HCT116 (cell line): ENCODE data around the gene GOLIM4. TPM values are rescaled to one million over a fixed set of nuclear protein-coding genes. Genes with fewer than 3 reads are reported as not detected.

ENCODE experiments used
- ATAC-seq: fragments of 200-7000 bp; cut with Tn5 transposase; 2 replicates; pipeline ENCODE4 v1.9.1; 2020; ENCODE audit warnings: mild to moderate bottlenecking, moderate library complexity
- BruUV-seq: library from RNA; stranded (reverse); fragments of 400-500 nt; replicated peaks from 2 replicates; lab custom pipeline; 2021; lab: Mats Ljungman, UMichigan
- CTCF ChIA-PET: fragments of 300-600 bp; sonication (Branson Sonifier 250); formaldehyde crosslinking; loops from one replicate; lab custom pipeline; 2021; ENCODE audit warnings: antibody characterized with exemption; lab: Charles Lee
- POLR2A ChIA-PET: fragments of 300-600, 350-600 bp; sonication (Branson Sonifier 250); formaldehyde crosslinking; loops from one replicate; lab custom pipeline; 2021; ENCODE audit warnings: antibody characterized with exemption; lab: Charles Lee
- RAD21 ChIA-PET, 2 experiments: fragments of 300-600 bp; sonication (Branson Sonifier 250); formaldehyde crosslinking; loops; one replicate each; lab custom pipeline; 2023; ENCODE audit warnings: low total read pairs in 2 of 2; ENCODE audit not compliant: uncharacterized antibody in 2 of 2, unreplicated experiment in 2 of 2, low non-redundant PET in 1 of 2; lab: Charles Lee
- DNase-seq: peaks from one replicate; pipeline ENCODE4 v3.0.0-alpha.2; 2010; ENCODE audit warnings: low read depth, low spot score
- H2AFZ ChIP-seq: fragments of 200-600 bp; shearing (Covaris generic), sonication (generic); 2 replicates; pipeline ENCODE4 v1.6.1; 2017; ENCODE audit warnings: low read depth, mixed run types, mixed read lengths, antibody characterized with exemption, low read length; ENCODE audit not compliant: poor library complexity, severe bottlenecking
- H3K27ac ChIP-seq: 2 replicates; pipeline ENCODE4 v1.5.1; 2012; ENCODE audit warnings: low read depth, low read length
- H3K27me3 ChIP-seq: fragments of 200-600 bp; sonication (generic); 2 replicates; pipeline ENCODE4 v1.6.1; 2016; ENCODE audit warnings: mixed run types, low read length, mixed read lengths; ENCODE audit not compliant: insufficient read depth
- H3K36me3 ChIP-seq, 2 experiments: fragments of 200-500 bp in 1 of 2; fragments of 200-600 bp in 1 of 2; sonication (Bioruptor generic) in 1 of 2; sonication (generic) in 1 of 2; 2 replicates each; pipeline versions ENCODE4 v1.5.1 to v1.6.1; 2014 to 2016; ENCODE audit warnings: low read length in 2 of 2, inconsistent platforms in 1 of 2, mixed read lengths in 1 of 2, mixed run types in 1 of 2; ENCODE audit not compliant: insufficient read depth in 2 of 2, control insufficient read depth in 1 of 2
- H3K4me1 ChIP-seq, 2 experiments: fragments of 200-600 bp in 1 of 2; sonication (generic) in 1 of 2; 2 replicates each; pipeline versions ENCODE4 v1.5.1 to v1.6.1; 2012 to 2017; ENCODE audit warnings: low read length in 2 of 2, inconsistent platforms in 1 of 2, mild to moderate bottlenecking in 1 of 2, mixed read lengths in 1 of 2, mixed run types in 1 of 2, moderate library complexity in 1 of 2; ENCODE audit not compliant: insufficient read depth in 2 of 2, control insufficient read depth in 1 of 2
- H3K4me2 ChIP-seq: fragments of 200-600 bp; sonication (generic); 2 replicates; pipeline ENCODE4 v1.6.1; 2017; ENCODE audit warnings: mixed run types, low read length, mixed read lengths
- H3K4me3 ChIP-seq, 2 experiments: fragments of 200-600 bp in 1 of 2; sonication (generic) in 1 of 2; replicated peaks in 1 of 2; 2 replicates each; pipeline ENCODE4 v1.5.1; 2011 to 2016; ENCODE audit warnings: low read length in 2 of 2, control low read depth in 1 of 2, low read depth in 1 of 2, mild to moderate bottlenecking in 1 of 2, mixed read lengths in 1 of 2, mixed run types in 1 of 2
- H3K79me2 ChIP-seq: fragments of 200-600 bp; sonication (generic); 2 replicates; pipeline ENCODE4 v1.6.1; 2017; ENCODE audit warnings: mild to moderate bottlenecking, mixed run types, low read length, moderate library complexity, mixed read lengths; ENCODE audit not compliant: insufficient read depth
- H3K9ac ChIP-seq: fragments of 200-600 bp; sonication (generic); 2 replicates; pipeline ENCODE4 v1.6.1; 2016; ENCODE audit warnings: low read length, mixed read lengths
- H3K9me2 ChIP-seq: fragments of 200-600 bp; sonication (generic), shearing (Covaris generic); 2 replicates; pipeline ENCODE4 v1.6.1; 2017; ENCODE audit warnings: mixed run types, mild to moderate bottlenecking, moderate library complexity; ENCODE audit not compliant: insufficient read depth
- H3K9me3 ChIP-seq, 2 experiments: fragments of 200-500 bp in 1 of 2; fragments of 200-600 bp in 1 of 2; sonication (Bioruptor generic) in 1 of 2; sonication (generic) in 1 of 2; 2 replicates each; pipeline ENCODE4 v1.6.1; 2014 to 2017; ENCODE audit warnings: low read length in 2 of 2, mixed read lengths in 2 of 2, inconsistent platforms in 1 of 2, low read depth in 1 of 2, mild to moderate bottlenecking in 1 of 2, mixed run types in 1 of 2, moderate library complexity in 1 of 2; ENCODE audit not compliant: control insufficient read depth in 1 of 2, insufficient read depth in 1 of 2
- H4K20me1 ChIP-seq: fragments of 200-600 bp; sonication (generic), shearing (Covaris generic); 2 replicates; pipeline ENCODE4 v1.6.1; 2017; ENCODE audit warnings: mixed run types, mild to moderate bottlenecking, moderate library complexity; ENCODE audit not compliant: insufficient read depth
- ATF3 ChIP-seq: IDR thresholded peaks from 2 replicates; pipeline ENCODE4 v1.6.1; 2012
- CBX3 ChIP-seq: IDR thresholded peaks from 2 replicates; pipeline ENCODE4 v1.6.1; 2012; ENCODE audit warnings: low read depth
- CEBPB ChIP-seq: IDR thresholded peaks from 2 replicates; pipeline ENCODE4 v1.6.1; 2012; ENCODE audit warnings: low read depth
- EGR1 ChIP-seq: IDR thresholded peaks from 2 replicates; pipeline ENCODE4 v1.6.1; 2012; ENCODE audit warnings: low read depth
- EZH2 ChIP-seq: fragments of 200-600 bp; sonication (generic); IDR thresholded peaks from 2 replicates; pipeline ENCODE4 v1.6.1; 2017; ENCODE audit warnings: antibody characterized with exemption, mixed run types
- EZH2phosphoT487 ChIP-seq: fragments of 200-600 bp; IDR thresholded peaks from 2 replicates; pipeline ENCODE4 v1.6.1; 2018; ENCODE audit warnings: antibody characterized with exemption, borderline replicate concordance
- FOSL1 ChIP-seq: IDR thresholded peaks from 2 replicates; pipeline ENCODE4 v1.6.1; 2012; ENCODE audit warnings: low read depth
- JUND ChIP-seq: IDR thresholded peaks from 2 replicates; pipeline ENCODE4 v1.6.1; 2012
- MAX ChIP-seq: IDR thresholded peaks from 2 replicates; pipeline ENCODE4 v1.6.1; 2012
- POLR2A ChIP-seq: IDR thresholded peaks from 2 replicates; pipeline ENCODE4 v1.7.0; 2011; ENCODE audit warnings: borderline replicate concordance; ENCODE audit not compliant: insufficient read depth, insufficient read length; ENCODE audit errors: extremely low read depth
- POLR2AphosphoS5 ChIP-seq: IDR thresholded peaks from 2 replicates; pipeline ENCODE4 v1.6.1; 2011; ENCODE audit warnings: mild to moderate bottlenecking, low read depth, low read length, moderate library complexity
- SIN3A ChIP-seq: IDR thresholded peaks from 2 replicates; pipeline ENCODE4 v1.6.1; 2012; ENCODE audit warnings: low read depth
- SP1 ChIP-seq: IDR thresholded peaks from 2 replicates; pipeline ENCODE4 v1.6.1; 2012; ENCODE audit warnings: low read depth
- SRF ChIP-seq: IDR thresholded peaks from 2 replicates; pipeline ENCODE4 v1.6.1; 2012; ENCODE audit warnings: low read depth
- TCF7L2 ChIP-seq: IDR thresholded peaks from 2 replicates; pipeline ENCODE4 v1.7.0; 2011; ENCODE audit warnings: borderline replicate concordance, inconsistent platforms; ENCODE audit not compliant: insufficient read depth, insufficient read length; ENCODE audit errors: extremely low read depth
- YY1 ChIP-seq: IDR thresholded peaks from 2 replicates; pipeline ENCODE4 v1.6.1; 2011; ENCODE audit warnings: low read length, low read depth, moderate library complexity, mild to moderate bottlenecking; ENCODE audit not compliant: insufficient replicate concordance; ENCODE audit errors: extremely low read depth
- ZBTB33 ChIP-seq: IDR thresholded peaks from 2 replicates; pipeline ENCODE4 v1.6.1; 2011; ENCODE audit warnings: mild to moderate bottlenecking, low read length, moderate library complexity; ENCODE audit not compliant: insufficient replicate concordance; ENCODE audit errors: extremely low read depth
- ZFX ChIP-seq: fragments of 450-650 bp; IDR thresholded peaks from 2 replicates; pipeline ENCODE4 v1.6.1; 2017
- ZNF274 ChIP-seq: fragments of 200-500 bp; sonication (Bioruptor generic); IDR thresholded peaks from 2 replicates; pipeline ENCODE4 v1.6.1; 2014; ENCODE audit warnings: mild to moderate bottlenecking, low read depth, low read length, inconsistent platforms
- intact Hi-C: fragments of 100-400 bp; cut with micrococcal nuclease; formaldehyde crosslinking; loops from 2 replicates; pipeline ENCODE4 v1.10.0; 2022
- total RNA-seq: library from RNA; stranded (reverse); gene quantifications from one replicate; pipeline ENCODE4 v1.2.1, GENCODE V29; 2021; ENCODE audit not compliant: unreplicated experiment

Gene GOLIM4
- total RNA-seq, 1 experiment from 2014 or later, result 10.6 TPM

GRCh38 chr3:168052515-168052914 lies 43.2 kb downstream of the GOLIM4 start (continued):
- TF ChIP-seq CBX3, result no peak

- no peaks in the 10 kb centered on the region for H3K36me3 ChIP-seq
- no peak overlapping the region for H3K4me3 ChIP-seq
- TF ChIP-seq EGR1 (no peak), FOSL1 (no peak), SRF (no peak), ATF3 (no peak), CBX3 (no peak), ZBTB33 (no peak), POLR2AphosphoS5 (no peak), ZFX (no peak), ZNF274 (no peak), MAX (no peak), EZH2 (no peak), SIN3A (no peak), EZH2phosphoT487 (no peak), YY1 (no peak), JUND (no peak), CEBPB (no peak), POLR2A (no peak), SP1 (no peak), TCF7L2 (no peak)
- TF ChIP-seq, all 23 proteins: peak for 0
- ChIA-PET CTCF (no interaction called here), RAD21 (no interaction called here), POLR2A (no interaction called here)
- intact Hi-C loops, result no loop called here
- no TSS peak for BruUV-seq
- Histone ChIP-seq H3K27ac (no peak overlapping the region), H3K4me1 (no peaks in the 10 kb centered on the region), H3K9ac (no peak overlapping the region), H2AFZ (no peak overlapping the region), H3K9me2 (no peaks in the 10 kb centered on the region), H3K9me3 (no peaks in the 10 kb centered on the region), H3K79me2 (no peaks in the 10 kb centered on the region), H3K4me2 (no peak overlapping the region), H3K27me3 (no peaks in the 10 kb centered on the region), H4K20me1 (no peaks in the 10 kb centered on the region)
- ATAC-seq, result no peak
- DNase-seq, result no peak
These were observed 43.9 kb downstream of the GOLIM4 start for GRCh38 chr3:168051531-168052471.
